Neural cell (in vitro differentiated cells): ENCODE data around the gene NLRX1. TPM values are rescaled to one million over a fixed set of nuclear protein-coding genes. Genes with fewer than 3 reads are reported as not detected.

Experiments used
- H2AFZ ChIP-seq: fragments of 200-600, 300-800 bp; sonication (generic), shearing (Covaris generic); 2 replicates; pipeline ENCODE4 v1.6.0; 2014; ENCODE audit warnings: low read depth, mild to moderate bottlenecking, antibody characterized with exemption, low read length, moderate library complexity
- H3F3A ChIP-seq: fragments of 200-600 bp; shearing (Covaris generic); 2 replicates; pipeline ENCODE4 v1.6.1; 2016; ENCODE audit warnings: mild to moderate bottlenecking, moderate library complexity, mixed read lengths, antibody characterized with exemption, low read length; ENCODE audit not compliant: insufficient read depth, poor library complexity, severe bottlenecking
- H3K27ac ChIP-seq: fragments of 200-600, 300-800 bp; sonication (generic), shearing (Covaris generic); 2 replicates; pipeline ENCODE4 v1.5.1; 2014; ENCODE audit warnings: mild to moderate bottlenecking, low read length, moderate library complexity
- H3K27me3 ChIP-seq: fragments of 300-800, 200-600 bp; sonication (generic), shearing (Covaris generic); 2 replicates; pipeline ENCODE4 v1.6.0; 2014; ENCODE audit warnings: mild to moderate bottlenecking, low read depth, low read length, moderate library complexity; ENCODE audit not compliant: insufficient read depth
- H3K36me3 ChIP-seq: fragments of 300-800, 200-600 bp; sonication (generic), shearing (Covaris generic); 2 replicates; pipeline ENCODE4 v1.5.1; 2014; ENCODE audit warnings: mild to moderate bottlenecking, antibody characterized with exemption, low read length, moderate library complexity; ENCODE audit not compliant: insufficient read depth
- H3K4me2 ChIP-seq: fragments of 300-800, 200-600 bp; sonication (generic), shearing (Covaris generic); 2 replicates; pipeline ENCODE4 v1.6.0; 2014; ENCODE audit warnings: mild to moderate bottlenecking, low read length
- H3K4me3 ChIP-seq: fragments of 300-800, 200-600 bp; sonication (generic), shearing (Covaris generic); 2 replicates; pipeline ENCODE4 v1.5.1; 2014; ENCODE audit warnings: mild to moderate bottlenecking, low read length, moderate library complexity
- H3K79me2 ChIP-seq: fragments of 200-600 bp; shearing (Covaris generic); replicated peaks from 2 replicates; pipeline ENCODE4 v1.6.0; 2014; ENCODE audit warnings: mild to moderate bottlenecking, low read length, moderate library complexity; ENCODE audit not compliant: insufficient read depth
- H3K9ac ChIP-seq: fragments of 300-800, 200-600 bp; sonication (generic), shearing (Covaris generic); 2 replicates; pipeline ENCODE4 v1.6.1; 2016; ENCODE audit warnings: mild to moderate bottlenecking, low read length, mixed read lengths
- H3K9me2 ChIP-seq: fragments of 200-600 bp; shearing (Covaris generic); 2 replicates; pipeline ENCODE4 v1.6.1; 2016; ENCODE audit warnings: mild to moderate bottlenecking, low read length, mixed read lengths; ENCODE audit not compliant: insufficient read depth
- H3K9me3 ChIP-seq: fragments of 200-600, 300-800 bp; sonication (generic), shearing (Covaris generic); 2 replicates; pipeline ENCODE4 v1.6.1; 2016; ENCODE audit warnings: mild to moderate bottlenecking, mixed run types, low read length, moderate library complexity, mixed read lengths
- H4K20me1 ChIP-seq: fragments of 200-600 bp; shearing (Covaris generic); 2 replicates; pipeline ENCODE4 v1.6.1; 2016; ENCODE audit warnings: mild to moderate bottlenecking, mixed run types; ENCODE audit not compliant: insufficient read depth
- EP300 ChIP-seq: fragments of 450-650 bp; conservative IDR thresholded peaks from 2 replicates; pipeline ENCODE4 v1.6.1; 2014; ENCODE audit warnings: antibody characterized with exemption, mild to moderate bottlenecking, moderate library complexity; ENCODE audit not compliant: poor library complexity, severe bottlenecking
- EZH2 ChIP-seq: fragments of 200-600, 300-800 bp; shearing (Covaris generic), sonication (generic); IDR thresholded peaks from 2 replicates; pipeline ENCODE4 v1.6.1; 2014; ENCODE audit warnings: antibody characterized with exemption, low read length, borderline replicate concordance, mild to moderate bottlenecking; ENCODE audit not compliant: insufficient read depth, poor library complexity, severe bottlenecking
- MXI1 ChIP-seq: fragments of 450-650 bp; conservative IDR thresholded peaks from 2 replicates; pipeline ENCODE4 v1.6.1; 2014; ENCODE audit warnings: antibody characterized with exemption, mild to moderate bottlenecking; ENCODE audit not compliant: poor library complexity, severe bottlenecking
- POLR2AphosphoS5 ChIP-seq: IDR thresholded peaks from 2 replicates; pipeline ENCODE4 v1.6.1; 2012
- RAD21 ChIP-seq: fragments of 450-650 bp; conservative IDR thresholded peaks from 2 replicates; pipeline ENCODE4 v1.6.1; 2014; ENCODE audit warnings: antibody characterized with exemption, mild to moderate bottlenecking, moderate library complexity
- SMC3 ChIP-seq: fragments of 450-650 bp; conservative IDR thresholded peaks from 2 replicates; pipeline ENCODE4 v1.6.1; 2014; ENCODE audit warnings: antibody characterized with exemption, mild to moderate bottlenecking, moderate library complexity; ENCODE audit not compliant: poor library complexity
- TAF1 ChIP-seq: IDR thresholded peaks from 2 replicates; pipeline ENCODE4 v1.6.1; 2012; ENCODE audit warnings: low read depth
- polyA plus RNA-seq: library from polyadenylated mRNA; depleted of rRNA; stranded (reverse); fragments of >200 nt; gene quantifications from 2 replicates; pipeline ENCODE4 v1.2.3, GENCODE V29; 2014
- TF ChIP-seq, protein P1 (sequence below): IDR thresholded peaks from 2 replicates; pipeline ENCODE4 v1.6.1; 2012; ENCODE audit warnings: borderline replicate concordance
- TF ChIP-seq, protein P2 (sequence below): fragments of 450-650 bp; IDR thresholded peaks from 2 replicates; pipeline ENCODE4 v1.5.1; 2014; ENCODE audit warnings: antibody characterized with exemption, mild to moderate bottlenecking, moderate library complexity; ENCODE audit not compliant: poor library complexity, severe bottlenecking

NLRX1 gene
- polyA plus RNA-seq, 1 donor from 2014 or later: 1.6 TPM

DNA sequence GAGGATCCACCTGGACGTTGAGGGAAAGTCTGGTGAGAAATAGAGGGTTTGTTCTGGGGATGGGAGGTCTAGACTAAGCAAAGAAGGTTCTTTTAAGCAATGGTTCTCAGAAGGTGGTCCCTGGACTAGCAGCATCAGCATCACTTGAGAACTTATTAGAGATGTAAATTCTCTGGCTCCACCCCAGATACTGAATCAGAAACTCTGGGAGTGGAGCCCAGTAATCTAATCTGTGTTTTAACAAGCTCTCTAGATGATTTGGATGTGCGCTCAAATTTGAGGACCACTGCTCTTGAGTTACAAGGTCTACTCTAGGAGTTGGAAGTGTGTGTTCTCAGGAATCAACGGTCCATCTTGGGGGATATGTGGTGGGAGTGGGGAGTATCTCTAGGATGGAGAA lies 23.0 kb upstream of the NLRX1 start:
- H2AFZ ChIP-seq: no peak overlapping the region
- peaks cover 31% of the 10 kb centered on the region for H3K27me3 ChIP-seq
- H3K36me3 ChIP-seq: no peaks in the 10 kb centered on the region

DNA sequence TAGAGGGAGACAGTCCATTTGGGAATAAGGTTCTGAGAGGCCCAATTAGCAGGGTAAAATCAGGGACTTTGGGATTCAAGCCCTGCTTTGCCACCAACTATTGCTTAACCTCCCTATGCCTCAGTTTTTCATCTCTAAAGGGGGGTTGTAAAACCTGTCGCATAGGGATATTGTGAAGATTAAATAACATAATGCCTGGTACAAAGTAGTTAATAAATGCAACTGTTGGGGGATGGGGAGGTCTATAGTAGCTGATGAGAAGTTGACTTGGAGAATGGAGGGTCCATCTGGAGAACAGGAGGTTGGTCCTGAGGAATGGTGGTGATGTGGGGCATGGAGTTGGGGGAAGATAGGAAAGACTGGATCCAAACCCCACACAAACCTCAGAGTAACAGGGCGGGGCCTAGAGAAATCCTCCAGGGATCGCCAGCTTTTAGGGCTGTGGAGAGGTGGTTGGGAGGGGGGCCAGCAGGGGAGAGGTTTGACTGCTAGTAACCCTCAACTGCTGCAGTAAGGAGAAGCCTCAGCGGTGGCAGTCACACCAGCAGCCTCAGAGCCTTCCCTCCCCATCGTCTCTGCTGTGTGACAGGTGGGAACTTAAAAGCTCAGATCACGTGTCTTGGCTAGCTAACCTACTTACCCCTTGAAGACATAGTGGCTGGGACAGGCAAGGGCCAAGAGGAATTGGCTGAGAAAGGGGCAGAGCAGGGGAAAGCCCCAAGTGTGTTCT lies 20.8 kb upstream of the NLRX1 start:
- H2AFZ ChIP-seq: no peak overlapping the region
- no peaks in the 10 kb centered on the region for H3K79me2 ChIP-seq
- H4K20me1 ChIP-seq: no peaks in the 10 kb centered on the region
- H3F3A ChIP-seq: no peaks in the 10 kb centered on the region
- TF ChIP-seq MXI1: no peak
- TF ChIP-seq EZH2: no peak
- no peak for TF ChIP-seq EP300
- no peak for TF ChIP-seq TAF1
- TF ChIP-seq POLR2AphosphoS5: no peak
- TF ChIP-seq, protein P1, sequence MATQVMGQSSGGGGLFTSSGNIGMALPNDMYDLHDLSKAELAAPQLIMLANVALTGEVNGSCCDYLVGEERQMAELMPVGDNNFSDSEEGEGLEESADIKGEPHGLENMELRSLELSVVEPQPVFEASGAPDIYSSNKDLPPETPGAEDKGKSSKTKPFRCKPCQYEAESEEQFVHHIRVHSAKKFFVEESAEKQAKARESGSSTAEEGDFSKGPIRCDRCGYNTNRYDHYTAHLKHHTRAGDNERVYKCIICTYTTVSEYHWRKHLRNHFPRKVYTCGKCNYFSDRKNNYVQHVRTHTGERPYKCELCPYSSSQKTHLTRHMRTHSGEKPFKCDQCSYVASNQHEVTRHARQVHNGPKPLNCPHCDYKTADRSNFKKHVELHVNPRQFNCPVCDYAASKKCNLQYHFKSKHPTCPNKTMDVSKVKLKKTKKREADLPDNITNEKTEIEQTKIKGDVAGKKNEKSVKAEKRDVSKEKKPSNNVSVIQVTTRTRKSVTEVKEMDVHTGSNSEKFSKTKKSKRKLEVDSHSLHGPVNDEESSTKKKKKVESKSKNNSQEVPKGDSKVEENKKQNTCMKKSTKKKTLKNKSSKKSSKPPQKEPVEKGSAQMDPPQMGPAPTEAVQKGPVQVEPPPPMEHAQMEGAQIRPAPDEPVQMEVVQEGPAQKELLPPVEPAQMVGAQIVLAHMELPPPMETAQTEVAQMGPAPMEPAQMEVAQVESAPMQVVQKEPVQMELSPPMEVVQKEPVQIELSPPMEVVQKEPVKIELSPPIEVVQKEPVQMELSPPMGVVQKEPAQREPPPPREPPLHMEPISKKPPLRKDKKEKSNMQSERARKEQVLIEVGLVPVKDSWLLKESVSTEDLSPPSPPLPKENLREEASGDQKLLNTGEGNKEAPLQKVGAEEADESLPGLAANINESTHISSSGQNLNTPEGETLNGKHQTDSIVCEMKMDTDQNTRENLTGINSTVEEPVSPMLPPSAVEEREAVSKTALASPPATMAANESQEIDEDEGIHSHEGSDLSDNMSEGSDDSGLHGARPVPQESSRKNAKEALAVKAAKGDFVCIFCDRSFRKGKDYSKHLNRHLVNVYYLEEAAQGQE: no peak
- TF ChIP-seq, protein P2, sequence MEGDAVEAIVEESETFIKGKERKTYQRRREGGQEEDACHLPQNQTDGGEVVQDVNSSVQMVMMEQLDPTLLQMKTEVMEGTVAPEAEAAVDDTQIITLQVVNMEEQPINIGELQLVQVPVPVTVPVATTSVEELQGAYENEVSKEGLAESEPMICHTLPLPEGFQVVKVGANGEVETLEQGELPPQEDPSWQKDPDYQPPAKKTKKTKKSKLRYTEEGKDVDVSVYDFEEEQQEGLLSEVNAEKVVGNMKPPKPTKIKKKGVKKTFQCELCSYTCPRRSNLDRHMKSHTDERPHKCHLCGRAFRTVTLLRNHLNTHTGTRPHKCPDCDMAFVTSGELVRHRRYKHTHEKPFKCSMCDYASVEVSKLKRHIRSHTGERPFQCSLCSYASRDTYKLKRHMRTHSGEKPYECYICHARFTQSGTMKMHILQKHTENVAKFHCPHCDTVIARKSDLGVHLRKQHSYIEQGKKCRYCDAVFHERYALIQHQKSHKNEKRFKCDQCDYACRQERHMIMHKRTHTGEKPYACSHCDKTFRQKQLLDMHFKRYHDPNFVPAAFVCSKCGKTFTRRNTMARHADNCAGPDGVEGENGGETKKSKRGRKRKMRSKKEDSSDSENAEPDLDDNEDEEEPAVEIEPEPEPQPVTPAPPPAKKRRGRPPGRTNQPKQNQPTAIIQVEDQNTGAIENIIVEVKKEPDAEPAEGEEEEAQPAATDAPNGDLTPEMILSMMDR: no peak
- no peak for TF ChIP-seq SMC3
- TF ChIP-seq RAD21: no peak
- H3K27me3 ChIP-seq: peaks cover 35% of the 10 kb centered on the region
- no peak overlapping the region for H3K4me2 ChIP-seq
- no peak overlapping the region for H3K9ac ChIP-seq
- no peaks in the 10 kb centered on the region for H3K36me3 ChIP-seq
- H3K4me3 ChIP-seq: peak overlapping the region; percentile 86
- no peak overlapping the region for H3K27ac ChIP-seq
- H3K9me3 ChIP-seq: no peaks in the 10 kb centered on the region
- no peaks in the 10 kb centered on the region for H3K9me2 ChIP-seq

More for the DNA sequence above, 23.0 kb upstream of the NLRX1 start:
- Histone ChIP-seq H3F3A (no peaks in the 10 kb centered on the region), H3K79me2 (no peaks in the 10 kb centered on the region), H3K4me3 (no peak overlapping the region), H3K9me2 (no peaks in the 10 kb centered on the region), H3K9me3 (no peaks in the 10 kb centered on the region), H3K27ac (no peak overlapping the region), H3K9ac (no peak overlapping the region), H3K4me2 (no peak overlapping the region), H4K20me1 (no peaks in the 10 kb centered on the region)
- TF ChIP-seq RAD21: no peak

DNA sequence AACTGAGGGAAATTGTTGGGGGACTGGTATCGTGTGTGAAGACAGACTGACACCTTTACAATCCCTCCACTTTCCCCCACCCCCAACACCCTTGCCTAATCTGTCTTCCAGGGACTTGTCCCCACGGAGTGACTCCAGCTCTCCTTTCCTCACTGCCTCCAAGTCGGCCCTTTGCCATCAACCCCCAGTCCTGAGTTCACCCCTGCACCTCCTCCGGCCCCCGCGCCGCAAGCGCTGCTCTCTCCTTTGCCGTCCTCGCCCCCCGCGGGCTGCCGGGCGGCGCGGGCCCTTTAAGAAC lies 19.9 kb upstream of the NLRX1 start:
- Histone ChIP-seq H3K79me2 (no peaks in the 10 kb centered on the region), H2AFZ (peak overlapping the region; percentile 15), H3K9me3 (no peaks in the 10 kb centered on the region), H3K9me2 (no peaks in the 10 kb centered on the region), H3F3A (no peaks in the 10 kb centered on the region), H3K27me3 (peaks cover 35% of the 10 kb centered on the region), H3K27ac (no peak overlapping the region), H4K20me1 (no peaks in the 10 kb centered on the region), H3K36me3 (no peaks in the 10 kb centered on the region), H3K9ac (peak overlapping the region; percentile 64), H3K4me2 (peak overlapping the region; percentile 49), H3K4me3 (peak overlapping the region; percentile 86)
- TF ChIP-seq, protein P1: no peak
- TF ChIP-seq MXI1 (no peak), EP300 (no peak), RAD21 (no peak), EZH2 (no peak), POLR2AphosphoS5 (no peak), TAF1 (no peak), SMC3 (no peak)
- TF ChIP-seq, protein P2: no peak
